Ovary (tissue), 9 donors: ENCODE measurements around the gene EXOC3L1. TPM values are rescaled to one million over a fixed set of nuclear protein-coding genes. Genes with fewer than 3 reads are reported as not detected.

Source experiments
- DNase-seq, 5 donors: peaks; one replicate each; pipeline ENCODE4 v3.0.0-alpha.2; 2019 to 2020
- H3K27ac ChIP-seq, 2 donors: fragments of 200-600 bp; one replicate each; pipeline versions ENCODE4 v1.5.1 to v1.8.0; 2019 to 2022
- H3K27me3 ChIP-seq: fragments of 200-600 bp; one replicate; pipeline ENCODE4 v1.8.0; 2022
- H3K36me3 ChIP-seq: fragments of 200-600 bp; sonication (generic); one replicate; pipeline ENCODE4 v1.5.1; 2019
- H3K4me1 ChIP-seq: one replicate; pipeline ENCODE4 v1.8.1; 2013; ENCODE audit warnings: mild to moderate bottlenecking, moderate library complexity; ENCODE audit not compliant: insufficient read depth
- H3K4me3 ChIP-seq: fragments of 200-600 bp; sonication (generic); one replicate; pipeline ENCODE4 v1.5.1; 2017
- H3K9me3 ChIP-seq, 2 donors: fragments of 200-600 bp in 1 of 2; sonication (generic) in 1 of 2; one replicate each; pipeline versions ENCODE4 v1.5.1 to v1.8.1; 2013 to 2019; ENCODE audit warnings: mild to moderate bottlenecking in 1 of 2, moderate library complexity in 1 of 2
- CTCF ChIP-seq, 3 donors: fragments of 450-650 bp in 2 of 3; fragments of 200-600 bp in 1 of 3; IDR thresholded peaks; one replicate each; pipeline versions ENCODE4 v1.5.1 to v1.8.0; 2016 to 2022; ENCODE audit warnings: antibody characterized with exemption in 3 of 3, mild to moderate bottlenecking in 1 of 3
- EP300 ChIP-seq: sonication (generic); formaldehyde crosslinking; IDR thresholded peaks from one replicate; pipeline ENCODE4 v1.6.1; 2017; ENCODE audit warnings: antibody characterized with exemption
- POLR2A ChIP-seq: fragments of 450-650 bp; IDR thresholded peaks from one replicate; pipeline ENCODE4 v1.6.1; 2017; ENCODE audit warnings: antibody characterized with exemption, mild to moderate bottlenecking, moderate library complexity
- WGBS, 3 donors: extraction: QIAGEN DNeasy Blood & Tissue Kit in 1 of 3; methylation state at CpG; one replicate each; pipeline versions ENCODE4 v1.1.5 to v1.1.7; 2013 to 2017; 5-methylcytosine and 5-hydroxymethylcytosine counted together
- intact Hi-C, 4 donors: fragments of 100-400 bp; cut with DNase I; formaldehyde crosslinking; loops; one replicate each; pipeline versions ENCODE4 v1.11.0 to v1.15.1; 2022 to 2023
- polyA plus RNA-seq, 2 donors: library from polyadenylated mRNA; stranded (reverse); fragments of 200-250 nt in 1 of 2; fragments of 350-450 nt in 1 of 2; fragmentation: Illumina TruSeq in 1 of 2; extraction: RNeasy Lipid Tissue Mini Kit (QIAGEN cat#74804) in 1 of 2; gene quantifications; one replicate each; pipeline ENCODE4 v1.2.3, GENCODE V29; 2013 to 2014
- total RNA-seq, 7 donors: library from RNA; depleted of rRNA in 2 of 7; stranded (reverse); fragments of >200 nt in 2 of 7; fragmentation: NEBNext Ultra II Directional in 3 of 7; extraction: Animal tissue kit (Norgen Biotek cat#: 25700) in 3 of 7; gene quantifications; one replicate each; pipeline versions ENCODE4 v1.1.0 to v1.2.4, GENCODE V29; 2016 to 2023
- donor health status: DM: no; HTN: no; CAD: no; lungs with moderate emphysema.
- donor health status: DM: no; HTN: no; CAD: no.
- donor health status: Bipolar disorder and iron deficiency.
- donor health status: DM: yes; HTN: yes; CAD: no.
- donor health status: DM: no; HTN: no; CAD: no.
- donor health status: DM: yes; HTN: yes; CAD: no.

EXOC3L1 gene
- total and polyA plus RNA-seq, 9 donors, result 0.32 to 33.0 (median 12.2) TPM

- H3K9me3 ChIP-seq, result no peaks in the 10 kb centered on the region
- no peak for DNase-seq
- no peak overlapping the region for H3K4me3 ChIP-seq
- no peaks in the 10 kb centered on the region for H3K27me3 ChIP-seq
- TF ChIP-seq EP300, result no peak
- TF ChIP-seq CTCF (IDR thresholded peaks at IDR 0.05), result no peak
- TF ChIP-seq POLR2A, result no peak
- H3K4me1 ChIP-seq, result no peaks in the 10 kb centered on the region
- H3K27ac ChIP-seq, result no peak overlapping the region
- intact Hi-C loops, result no loop called here
- WGBS, 3 donors, result 76 to 82% (median 81%) methylated on average over 18 of the region's 18 CpGs
- H3K36me3 ChIP-seq, result no peaks in the 10 kb centered on the region
These were observed 26.9 kb upstream of the EXOC3L1 start for GRCh38 chr16:67216612-67217490.

- intact Hi-C loops, result no loop called here
- TF ChIP-seq CTCF (IDR thresholded peaks at IDR 0.05) (no peak), EP300 (no peak), POLR2A (no peak)
- no peaks in the 10 kb centered on the region for H3K36me3 ChIP-seq
- no peak for DNase-seq
- no peaks in the 10 kb centered on the region for H3K9me3 ChIP-seq
- no peaks in the 10 kb centered on the region for H3K27me3 ChIP-seq
- 68 to 71% (median 70%) methylated on average over 5 of the region's 5 CpGs for WGBS, 3 donors
- H3K4me3 ChIP-seq, result no peak overlapping the region
- H3K27ac ChIP-seq, result no peak overlapping the region
- no peaks in the 10 kb centered on the region for H3K4me1 ChIP-seq
These were observed 25.8 kb upstream of the EXOC3L1 start for GRCh38 chr16:67215706-67216105.

GRCh38 chr16:67213197-67214019, 23.5 kb upstream of the EXOC3L1 start:
- WGBS, 3 donors, result 64 to 71% (median 68%) methylated on average over 8 of the region's 8 CpGs
- Histone ChIP-seq H3K4me1 (no peaks in the 10 kb centered on the region), H3K27me3 (no peaks in the 10 kb centered on the region), H3K9me3 (no peaks in the 10 kb centered on the region), H3K27ac (no peak overlapping the region), H3K4me3 (no peak overlapping the region), H3K36me3 (no peaks in the 10 kb centered on the region)
- intact Hi-C loops, result no loop called here
- no peak for DNase-seq
- TF ChIP-seq EP300, result no peak
- TF ChIP-seq CTCF (IDR thresholded peaks at IDR 0.05), result no peak
- no peak for TF ChIP-seq POLR2A

GRCh38 chr16:67212766-67213165, 22.8 kb upstream of the EXOC3L1 start:
- no peak for TF ChIP-seq POLR2A
- Histone ChIP-seq H3K4me1 (peaks cover 2% of the 10 kb centered on the region), H3K9me3 (no peaks in the 10 kb centered on the region), H3K27ac (no peak overlapping the region), H3K4me3 (no peak overlapping the region), H3K36me3 (no peaks in the 10 kb centered on the region), H3K27me3 (no peaks in the 10 kb centered on the region)
- intact Hi-C loops, result no loop called here
- no peak for DNase-seq
